Measurements from ENCODE around the gene TTYH3. TPM values are rescaled to one million over a fixed set of nuclear protein-coding genes. Genes with fewer than 3 reads are reported as not detected.
"Not testable (repeated sequence)": the region's sequence is repeated elsewhere in the genome, so short reads cannot be mapped to it uniquely, and the experiment has no call there.

Gene TTYH3
- 15.5 TPM for total RNA-seq

GRCh38 chr7:2631946-2632732, at the start of gene TTYH3:
TSS of gene TTYH3 (plus strand) at chr7:2631986. CDS start at chr7:2632156, 170 bp downstream.
- ATAC-seq (no peak), DNase-seq (ENCODE audit: low spot score) (no peak)

GRCh38 chr7:2582006-2582735, 49.6 kb upstream of the TTYH3 start:
- DNase-seq (ENCODE audit: low spot score) (no peak), ATAC-seq (no peak)

GRCh38 chr7:2583798-2584580, 47.8 kb upstream of the TTYH3 start:
- no peak for ATAC-seq

GRCh38 chr7:2585446-2585845, 46.3 kb upstream of the TTYH3 start:
- no peak for DNase-seq (ENCODE audit: low spot score)
- ATAC-seq = no peak

More at GRCh38 chr7:2583798-2584580, 47.8 kb upstream of the TTYH3 start:
- DNase-seq (ENCODE audit: low spot score) = no peak

GRCh38 chr7:2586326-2587020, 45.3 kb upstream of the TTYH3 start:
- DNase-seq (ENCODE audit: low spot score) (no peak), ATAC-seq (no peak)

- ATAC-seq (no peak), DNase-seq (ENCODE audit: low spot score) (no peak)
Observed at GRCh38 chr7:2587134-2587533, 44.7 kb upstream of the TTYH3 start.

- DNase-seq (ENCODE audit: low spot score) = no peak
- ATAC-seq = no peak
Observed at GRCh38 chr7:2587778-2588177, 44.0 kb upstream of the TTYH3 start.

GRCh38 chr7:2589341-2589740, 42.4 kb upstream of the TTYH3 start:
- no peak for ATAC-seq
- DNase-seq (ENCODE audit: low spot score) = no peak

- ATAC-seq; DNase-seq (ENCODE audit: low spot score): not testable (repeated sequence)
Observed at GRCh38 chr7:2589941-2590340, 41.8 kb upstream of the TTYH3 start.

GRCh38 chr7:2592375-2592865, 39.4 kb upstream of the TTYH3 start:
- ATAC-seq (no peak), DNase-seq (ENCODE audit: low spot score) (no peak)

- no peak for ATAC-seq
- no peak for DNase-seq (ENCODE audit: low spot score)
Observed at GRCh38 chr7:2593036-2593727, 38.6 kb upstream of the TTYH3 start.

- ATAC-seq (no peak), DNase-seq (ENCODE audit: low spot score) (no peak)
Observed at GRCh38 chr7:2594599-2594998, 37.2 kb upstream of the TTYH3 start.

- no peak for DNase-seq (ENCODE audit: low spot score)
- no peak for ATAC-seq
Observed at GRCh38 chr7:2595258-2595860, 36.4 kb upstream of the TTYH3 start.

- DNase-seq (ENCODE audit: low spot score) = no peak
Observed at GRCh38 chr7:2596464-2597272, 35.1 kb upstream of the TTYH3 start.

GRCh38 chr7:2597273-2597640, 34.5 kb upstream of the TTYH3 start:
- ATAC-seq (no peak), DNase-seq (ENCODE audit: low spot score) (no peak)

More at GRCh38 chr7:2596464-2597272, 35.1 kb upstream of the TTYH3 start:
- ATAC-seq = no peak

GRCh38 chr7:2598154-2598823, 33.5 kb upstream of the TTYH3 start:
- ATAC-seq = peak; percentile 33
- no peak for DNase-seq (ENCODE audit: low spot score)

GRCh38 chr7:2601065-2601464, 30.7 kb upstream of the TTYH3 start:
- DNase-seq (ENCODE audit: low spot score) (no peak), ATAC-seq (no peak)

GRCh38 chr7:2601907-2602306, 29.9 kb upstream of the TTYH3 start:
- DNase-seq (ENCODE audit: low spot score) (no peak), ATAC-seq (no peak)

Measured in left lobe of liver (tissue), 2 donors.